Smooth muscle cell (in vitro differentiated cells): Measurements from ENCODE around the gene C19orf67. TPM values are rescaled to one million over a fixed set of nuclear protein-coding genes. Genes with fewer than 3 reads are reported as not detected.

Experiments used
- DNase-seq: peaks from one replicate; lab custom pipeline; 2025; ENCODE audit not compliant: unreplicated experiment; lab: John Stamatoyannopoulos, UW
- H2AFZ ChIP-seq: fragments of 200-600 bp; sonication (generic); 2 replicates; pipeline ENCODE4 v1.6.0; 2016; ENCODE audit warnings: antibody characterized with exemption, low read depth, mild to moderate bottlenecking
- H3F3A ChIP-seq: fragments of 200-600 bp; sonication (generic); 2 replicates; pipeline ENCODE4 v1.6.0; 2017; ENCODE audit warnings: antibody characterized with exemption, low read depth
- H3K27ac ChIP-seq: fragments of 200-600 bp; sonication (generic); 2 replicates; pipeline ENCODE4 v1.5.1; 2016; ENCODE audit warnings: low read depth, mild to moderate bottlenecking
- H3K27me3 ChIP-seq: fragments of 200-600 bp; sonication (generic); 2 replicates; pipeline ENCODE4 v1.6.1; 2016; ENCODE audit warnings: low read depth, mild to moderate bottlenecking
- H3K36me3 ChIP-seq: fragments of 200-600 bp; sonication (generic); 2 replicates; pipeline ENCODE4 v1.5.1; 2016; ENCODE audit warnings: low read depth
- H3K4me1 ChIP-seq: fragments of 200-600 bp; sonication (generic); 2 replicates; pipeline ENCODE4 v1.5.1; 2016; ENCODE audit warnings: low read depth
- H3K4me2 ChIP-seq: fragments of 200-600 bp; sonication (generic); 2 replicates; pipeline ENCODE4 v1.6.0; 2016; ENCODE audit warnings: mild to moderate bottlenecking
- H3K4me3 ChIP-seq: fragments of 200-600 bp; sonication (generic); 2 replicates; pipeline ENCODE4 v1.5.1; 2016; ENCODE audit warnings: mild to moderate bottlenecking
- H3K79me2 ChIP-seq: fragments of 200-600 bp; sonication (generic); 2 replicates; pipeline ENCODE4 v1.6.0; 2016; ENCODE audit warnings: low read depth, mild to moderate bottlenecking
- H3K9ac ChIP-seq: fragments of 200-600 bp; sonication (generic); 2 replicates; pipeline ENCODE4 v1.6.0; 2016; ENCODE audit warnings: low read depth
- H3K9me3 ChIP-seq: fragments of 200-600 bp; sonication (generic); replicated peaks from 2 replicates; pipeline ENCODE4 v1.5.1; 2016; ENCODE audit warnings: low read depth
- H4K20me1 ChIP-seq: fragments of 200-600 bp; sonication (generic); 2 replicates; pipeline ENCODE4 v1.6.0; 2016; ENCODE audit warnings: low read depth
- WGBS: methylation state at CpG from one replicate; pipeline ENCODE4 v1.1.7; 2016; ENCODE audit warnings: low lambda C conversion rate; 5-methylcytosine and 5-hydroxymethylcytosine counted together
- polyA plus RNA-seq: library from polyadenylated mRNA; unstranded; fragments of >200 nt; fragmentation: Nextera tagmentation; extraction: Ambion mirVana; gene quantifications from 2 replicates; pipeline ENCODE4 v1.2.1, GENCODE V29; 2016
- total RNA-seq: library from RNA; depleted of rRNA; stranded (reverse); fragments of >200 nt; gene quantifications from 2 replicates; pipeline ENCODE4 v1.2.3, GENCODE V29; 2014
- TF ChIP-seq, protein P1 (sequence below): fragments of 200-600 bp; sonication (generic); IDR thresholded peaks from 2 replicates; pipeline ENCODE4 v1.5.1; 2017; ENCODE audit warnings: borderline replicate concordance, mild to moderate bottlenecking, antibody characterized with exemption; ENCODE audit not compliant: insufficient read depth, poor library complexity, severe bottlenecking

C19orf67 gene
- total and polyA plus RNA-seq, 2 experiments from 2014 or later = 0.49 TPM; not detected in 1

DNA sequence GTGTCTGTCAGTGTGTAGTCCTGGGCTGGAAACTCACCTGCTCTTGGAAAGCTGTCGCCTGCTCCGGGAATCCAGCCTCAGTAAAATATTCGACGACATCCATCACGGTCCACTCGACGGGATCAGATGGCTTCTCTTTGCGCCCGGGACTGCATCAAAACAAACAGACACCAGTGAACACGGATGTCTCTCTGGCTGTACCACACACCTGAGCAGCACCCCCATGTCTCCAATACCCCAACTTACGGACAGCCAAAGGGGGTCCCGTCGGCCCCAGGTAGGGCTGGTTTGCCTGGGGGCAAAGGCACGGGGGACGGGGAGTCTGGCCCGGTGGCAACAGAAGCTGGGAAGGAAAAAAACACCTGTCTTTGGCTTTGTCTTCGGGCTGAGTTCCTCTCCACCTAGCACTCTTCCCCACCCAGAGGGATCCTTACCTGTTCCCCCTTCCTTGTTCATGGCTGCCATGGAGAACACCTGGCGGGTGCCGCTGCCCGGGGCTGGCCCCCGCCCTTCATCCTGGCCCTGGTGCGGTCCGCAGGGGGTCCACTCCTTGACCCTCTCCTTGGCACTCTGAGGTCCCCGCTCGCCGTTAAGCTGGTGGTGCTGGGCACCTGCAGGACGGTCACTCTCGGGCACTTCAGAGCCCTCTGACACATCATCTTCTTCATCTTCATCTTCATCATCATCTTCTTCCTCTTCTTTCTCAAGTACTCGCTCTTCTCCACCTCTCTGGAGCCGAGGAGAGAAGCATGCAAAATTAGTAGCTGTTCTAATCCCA is 3.2 kb upstream of the C19orf67 start:
- 91% methylated on average over 30 of the region's 30 CpGs for WGBS
- TF ChIP-seq, protein P1, sequence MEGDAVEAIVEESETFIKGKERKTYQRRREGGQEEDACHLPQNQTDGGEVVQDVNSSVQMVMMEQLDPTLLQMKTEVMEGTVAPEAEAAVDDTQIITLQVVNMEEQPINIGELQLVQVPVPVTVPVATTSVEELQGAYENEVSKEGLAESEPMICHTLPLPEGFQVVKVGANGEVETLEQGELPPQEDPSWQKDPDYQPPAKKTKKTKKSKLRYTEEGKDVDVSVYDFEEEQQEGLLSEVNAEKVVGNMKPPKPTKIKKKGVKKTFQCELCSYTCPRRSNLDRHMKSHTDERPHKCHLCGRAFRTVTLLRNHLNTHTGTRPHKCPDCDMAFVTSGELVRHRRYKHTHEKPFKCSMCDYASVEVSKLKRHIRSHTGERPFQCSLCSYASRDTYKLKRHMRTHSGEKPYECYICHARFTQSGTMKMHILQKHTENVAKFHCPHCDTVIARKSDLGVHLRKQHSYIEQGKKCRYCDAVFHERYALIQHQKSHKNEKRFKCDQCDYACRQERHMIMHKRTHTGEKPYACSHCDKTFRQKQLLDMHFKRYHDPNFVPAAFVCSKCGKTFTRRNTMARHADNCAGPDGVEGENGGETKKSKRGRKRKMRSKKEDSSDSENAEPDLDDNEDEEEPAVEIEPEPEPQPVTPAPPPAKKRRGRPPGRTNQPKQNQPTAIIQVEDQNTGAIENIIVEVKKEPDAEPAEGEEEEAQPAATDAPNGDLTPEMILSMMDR = no peak
- Histone ChIP-seq H4K20me1 (peaks cover 12% of the 10 kb centered on the region), H3K4me3 (peak overlapping the region; percentile 57), H3K27ac (no peak overlapping the region), H3K4me2 (peak overlapping the region; percentile 76), H2AFZ (no peak overlapping the region), H3K27me3 (no peaks in the 10 kb centered on the region), H3K79me2 (no peaks in the 10 kb centered on the region), H3F3A (no peaks in the 10 kb centered on the region), H3K9ac (no peak overlapping the region), H3K9me3 (no peaks in the 10 kb centered on the region), H3K36me3 (no peaks in the 10 kb centered on the region), H3K4me1 (no peaks in the 10 kb centered on the region)
- DNase-seq = no peak

DNA sequence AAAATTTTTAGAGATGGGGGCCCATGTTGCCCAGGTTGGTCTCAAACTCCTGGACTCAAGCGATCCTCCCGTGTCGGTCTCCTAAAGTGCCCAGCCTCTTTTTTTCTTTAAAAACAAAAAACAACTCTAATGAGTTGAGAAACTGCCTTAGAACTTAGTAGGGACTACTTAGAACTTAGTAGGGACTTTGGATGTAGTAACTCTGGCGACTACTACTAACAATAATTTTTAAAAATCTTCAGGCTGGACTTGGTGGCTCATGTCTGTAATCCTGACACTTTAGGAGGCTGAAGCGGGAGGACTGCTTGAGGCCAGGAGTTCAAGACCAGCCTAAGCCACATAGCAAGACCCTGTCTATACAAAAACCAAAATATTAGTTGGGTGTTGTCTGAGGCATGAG is 515 bp upstream of the C19orf67 start:
- H3K9me3 ChIP-seq = no peaks in the 10 kb centered on the region
- no peak for DNase-seq
- H3F3A ChIP-seq = no peaks in the 10 kb centered on the region
- no peaks in the 10 kb centered on the region for H3K36me3 ChIP-seq
- H3K79me2 ChIP-seq = peaks cover 5% of the 10 kb centered on the region
- H3K9ac ChIP-seq = no peak overlapping the region
- no peaks in the 10 kb centered on the region for H3K27me3 ChIP-seq
- no peak overlapping the region for H2AFZ ChIP-seq
- WGBS = 75% methylated on average over 5 of the region's 5 CpGs
- no peaks in the 10 kb centered on the region for H3K4me1 ChIP-seq
- TF ChIP-seq, protein P1 = no peak
- H3K4me2 ChIP-seq = peak overlapping the region; percentile 68
- no peak overlapping the region for H3K4me3 ChIP-seq
- H4K20me1 ChIP-seq = peaks cover 12% of the 10 kb centered on the region
- no peak overlapping the region for H3K27ac ChIP-seq

DNA sequence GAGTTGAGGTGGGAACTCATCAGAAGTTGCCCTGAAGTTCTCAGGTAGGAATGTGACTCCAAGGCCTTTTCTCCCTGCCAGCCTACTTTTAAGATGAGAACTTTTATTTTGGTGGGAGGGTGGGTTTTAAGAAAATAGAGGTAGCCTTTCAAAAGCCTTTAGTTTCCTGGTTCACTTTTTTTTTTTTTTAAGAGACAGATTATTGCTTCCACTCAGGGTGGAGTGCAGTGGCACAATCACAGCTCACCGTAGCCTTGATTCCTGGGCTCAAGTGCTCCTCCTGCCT is 3.0 kb downstream of the C19orf67 start:
- TF ChIP-seq, protein P1 = no peak
- Histone ChIP-seq H4K20me1 (no peaks in the 10 kb centered on the region), H2AFZ (no peak overlapping the region), H3F3A (no peaks in the 10 kb centered on the region), H3K4me2 (peak overlapping the region; percentile 91), H3K9ac (no peak overlapping the region), H3K4me3 (peak overlapping the region; percentile 80), H3K4me1 (no peaks in the 10 kb centered on the region), H3K27ac (no peak overlapping the region), H3K79me2 (peaks cover 5% of the 10 kb centered on the region), H3K9me3 (no peaks in the 10 kb centered on the region), H3K27me3 (no peaks in the 10 kb centered on the region), H3K36me3 (no peaks in the 10 kb centered on the region)
- DNase-seq = no peak
- 29% methylated on average over 1 of the region's 1 CpG for WGBS
